Activated naive CD4-positive, alpha-beta T cell treated with anti-CD3 and anti-CD28 coated beads, Interleukin-2, amount 10 ng/mL, durations not matched to agents 7 days and 5 days (primary cell): ENCODE measurements around the gene PRKACG.
"Not testable (repeated sequence)": the region's sequence is repeated elsewhere in the genome, so short reads cannot be mapped to it uniquely, and the experiment has no call there.

Source experiments
- CTCF ChIA-PET: fragments of 350-600 bp; sonication (Branson Sonifier 250); formaldehyde crosslinking; loops from one replicate; lab custom pipeline; 2021; ENCODE audit warnings: antibody characterized with exemption; lab: Charles Lee
- DNase-seq: peaks from one replicate; pipeline ENCODE4 v3.0.0-alpha.2; 2020
- H3K27ac Mint-ChIP-seq: one replicate; pipeline ENCODE4 v1.8.0; 2021; ENCODE audit warnings: mild to moderate bottlenecking, moderate library complexity, mixed read lengths
- H3K27me3 Mint-ChIP-seq: one replicate; pipeline ENCODE4 v1.8.0; 2021; ENCODE audit warnings: mild to moderate bottlenecking, mixed read lengths
- H3K36me3 Mint-ChIP-seq: one replicate; pipeline ENCODE4 v1.8.0; 2021; ENCODE audit warnings: mixed read lengths
- H3K4me1 Mint-ChIP-seq: one replicate; pipeline ENCODE4 v1.8.0; 2021; ENCODE audit warnings: mixed read lengths
- H3K4me3 Mint-ChIP-seq: one replicate; pipeline ENCODE4 v1.8.0; 2021; ENCODE audit warnings: mild to moderate bottlenecking, moderate library complexity, mixed read lengths
- H3K9me3 Mint-ChIP-seq: one replicate; pipeline ENCODE4 v1.8.0; 2021; ENCODE audit warnings: mixed read lengths

Gene PRKACG

DNA sequence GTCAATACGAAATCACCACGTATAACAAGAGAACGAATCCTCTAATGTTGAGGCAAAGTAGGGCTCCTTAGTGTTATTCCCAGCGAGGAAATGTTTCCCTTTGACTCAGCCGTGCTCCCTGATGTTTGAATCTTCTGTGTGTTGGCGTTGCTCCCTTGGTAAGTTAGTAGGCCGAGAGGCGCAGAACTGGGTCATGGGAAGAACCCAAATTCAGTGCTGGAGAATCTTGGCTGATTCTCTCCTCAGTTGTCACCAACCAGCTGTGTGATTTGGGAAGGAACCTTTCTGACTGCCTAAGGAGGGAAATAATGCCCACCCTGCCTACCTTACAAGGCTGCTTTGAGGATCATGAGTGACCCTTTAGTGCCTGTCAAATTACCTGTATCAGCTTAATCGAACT, 22.5 kb downstream of the PRKACG start:
- CTCF ChIA-PET: no interaction called here

DNA sequence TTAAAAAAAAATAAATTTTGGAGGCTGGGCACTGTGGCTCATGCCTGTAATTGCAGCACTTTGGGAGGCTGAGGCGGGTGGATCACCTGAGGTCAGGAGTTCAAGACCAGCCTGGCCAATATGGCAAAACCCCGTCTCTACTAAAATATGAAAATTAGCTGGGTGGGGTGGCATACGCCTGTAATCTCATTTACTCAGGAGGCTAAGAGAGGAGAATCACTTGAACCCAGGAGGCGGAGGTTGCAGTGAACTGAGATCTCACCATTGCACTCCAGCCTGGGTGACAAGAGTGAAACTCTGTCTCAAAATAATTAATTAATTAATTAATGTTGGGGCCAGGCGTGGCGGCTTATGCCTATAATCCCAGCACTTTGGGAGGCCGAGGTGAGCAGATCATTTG, 27.0 kb downstream of the PRKACG start:
- H3K4me3 Mint-ChIP-seq, H3K4me1 Mint-ChIP-seq, H3K9me3 Mint-ChIP-seq, H3K27ac Mint-ChIP-seq, H3K27me3 Mint-ChIP-seq, DNase-seq, H3K36me3 Mint-ChIP-seq: not testable (repeated sequence)
- CTCF ChIA-PET: interaction anchor here (1.5 kb wide), 1 partner anchor 13 kb away, joined by 3 read pairs; no protein-coding TSS in a partner anchor

More for the DNA sequence above, 22.5 kb downstream of the PRKACG start:
- Mint-ChIP-seq H3K27me3 (peaks cover 8% of the 10 kb centered on the region), H3K9me3 (no peaks in the 10 kb centered on the region), H3K36me3 (no peaks in the 10 kb centered on the region), H3K4me3 (no peak overlapping the region), H3K4me1 (peaks cover 8% of the 10 kb centered on the region), H3K27ac (no peak overlapping the region)
- no peak for DNase-seq

DNA sequence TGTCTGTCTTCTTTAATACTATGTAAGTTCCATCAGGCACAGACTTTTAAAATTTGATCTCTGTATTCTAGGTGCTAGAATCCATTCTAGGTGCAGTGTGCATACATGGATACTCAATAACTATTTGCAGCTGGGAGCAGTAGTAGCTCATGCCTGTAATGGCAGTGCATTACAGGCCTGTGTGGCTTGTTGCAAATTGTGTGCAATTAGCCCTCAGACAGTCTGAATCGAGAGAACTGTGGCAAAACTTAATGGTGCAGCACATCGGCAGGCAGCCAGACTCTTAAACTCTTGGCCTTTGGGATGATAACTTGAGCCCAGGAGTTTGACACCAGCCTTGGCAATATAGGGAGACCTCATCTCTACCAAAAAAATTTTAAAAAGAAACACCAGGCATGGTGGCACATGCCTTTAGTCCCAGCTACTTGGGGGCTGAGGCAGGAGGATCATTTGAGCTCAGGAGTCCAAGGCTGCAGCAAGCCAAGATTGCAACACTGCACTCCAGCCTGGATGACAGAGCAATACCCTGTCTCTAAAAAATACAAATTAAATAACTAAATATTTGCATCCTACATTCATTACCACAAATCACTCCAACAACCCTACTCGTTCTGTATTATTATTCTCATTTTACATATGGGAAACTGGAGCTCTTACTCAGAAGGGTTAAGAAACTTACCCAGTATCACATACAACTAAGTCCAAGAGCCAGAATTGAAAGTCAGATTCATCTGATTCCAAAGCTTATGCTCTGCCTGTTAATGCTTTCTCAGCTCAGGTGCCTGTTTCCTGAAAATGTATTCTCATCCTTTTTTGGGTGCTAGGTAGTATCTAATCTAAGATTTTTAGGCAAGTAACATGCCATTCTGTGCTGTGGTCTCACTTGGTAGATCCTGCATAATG, 30.1 kb downstream of the PRKACG start:
- H3K27ac Mint-ChIP-seq: no peak overlapping the region
- no peak overlapping the region for H3K4me3 Mint-ChIP-seq
- H3K36me3 Mint-ChIP-seq: no peaks in the 10 kb centered on the region
- peaks cover 3% of the 10 kb centered on the region for H3K27me3 Mint-ChIP-seq
- CTCF ChIA-PET: interaction anchor here (0.7 to 1.7 kb wide), 5 partner anchors 9 to 45 kb away, joined by 3 to 5 read pairs (median 3); no protein-coding TSS in a partner anchor
- DNase-seq: no peak
- H3K9me3 Mint-ChIP-seq: no peaks in the 10 kb centered on the region
- H3K4me1 Mint-ChIP-seq: peaks cover 30% of the 10 kb centered on the region

DNA sequence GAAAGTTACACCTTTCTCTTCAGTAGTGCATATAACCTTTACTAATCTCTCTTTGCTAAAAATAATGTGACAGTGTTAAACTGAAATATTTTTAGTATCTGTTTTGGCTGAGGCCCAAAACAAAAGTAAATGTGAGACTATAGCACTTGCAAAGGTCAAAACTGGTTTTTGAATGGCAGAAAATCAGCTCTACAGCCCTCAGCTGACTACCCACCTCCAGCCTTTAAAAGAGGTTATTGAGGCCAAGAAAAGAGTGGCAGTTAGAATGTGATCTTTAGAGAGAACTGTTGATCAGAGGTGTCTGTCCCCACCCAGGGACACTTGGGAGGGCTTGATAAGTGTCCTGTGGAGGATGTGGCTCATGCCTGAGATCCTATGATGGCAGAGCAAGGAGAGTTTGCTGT, 30.9 kb downstream of the PRKACG start:
- no peak for DNase-seq
- Mint-ChIP-seq H3K27ac (no peak overlapping the region), H3K36me3 (no peaks in the 10 kb centered on the region), H3K9me3 (no peaks in the 10 kb centered on the region), H3K27me3 (peaks cover 3% of the 10 kb centered on the region), H3K4me3 (no peak overlapping the region), H3K4me1 (peaks cover 31% of the 10 kb centered on the region)
- CTCF ChIA-PET: no interaction called here

DNA sequence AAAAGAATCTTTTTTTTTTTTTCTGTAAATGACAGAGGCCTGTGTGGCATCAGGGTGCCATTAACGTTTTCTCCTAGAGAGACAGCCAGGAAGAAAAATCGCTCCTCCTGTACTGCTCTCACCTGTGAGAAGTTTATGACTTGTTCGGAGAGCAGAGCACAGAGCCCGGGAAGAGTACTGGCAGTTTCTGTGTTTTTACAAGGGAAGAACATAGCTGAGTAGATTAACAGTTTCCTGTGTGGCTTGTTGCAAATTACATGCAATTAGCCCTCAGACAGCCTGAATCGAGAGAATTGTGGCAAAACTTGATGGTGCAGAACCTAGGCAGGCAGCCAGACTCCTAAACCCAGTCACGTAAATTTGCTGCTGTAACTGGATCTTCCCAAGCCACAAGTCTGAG, 32.1 kb downstream of the PRKACG start:
- no peak overlapping the region for H3K27ac Mint-ChIP-seq
- no peaks in the 10 kb centered on the region for H3K36me3 Mint-ChIP-seq
- DNase-seq: no peak
- peaks cover 3% of the 10 kb centered on the region for H3K27me3 Mint-ChIP-seq
- H3K9me3 Mint-ChIP-seq: no peaks in the 10 kb centered on the region
- H3K4me1 Mint-ChIP-seq: peaks cover 31% of the 10 kb centered on the region
- CTCF ChIA-PET: interaction anchor here (2.2 kb wide), 1 partner anchor 32 kb away, joined by 5 read pairs; no protein-coding TSS in a partner anchor
- no peak overlapping the region for H3K4me3 Mint-ChIP-seq

DNA sequence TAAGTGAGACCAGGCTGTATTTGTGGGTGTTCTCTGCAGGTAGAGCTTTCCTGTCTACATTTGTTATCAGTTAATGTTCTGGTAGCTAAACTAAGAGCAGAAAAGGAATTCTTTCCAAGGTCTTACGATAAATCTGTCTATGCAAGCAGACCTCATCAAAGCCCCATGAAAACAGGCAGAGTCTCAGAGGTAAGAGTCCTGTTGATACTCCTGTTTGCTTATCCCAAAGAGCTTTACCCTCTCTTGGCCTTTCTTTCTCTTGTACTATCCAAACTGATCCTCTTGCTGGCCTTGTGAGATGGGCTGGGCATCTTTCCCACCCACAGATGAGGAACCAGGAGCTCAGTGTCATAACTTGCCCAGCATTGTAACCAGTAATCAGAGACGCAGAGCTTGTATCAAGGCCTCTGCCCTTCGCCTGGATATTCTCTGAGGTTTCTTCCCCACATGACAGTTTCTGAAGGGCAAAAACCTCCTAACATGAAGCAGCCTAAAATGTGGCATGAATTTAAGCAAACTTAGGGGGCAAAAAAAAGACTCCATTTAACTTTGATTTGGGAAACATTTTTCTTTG, 33.5 kb downstream of the PRKACG start:
- Mint-ChIP-seq H3K27me3 (peaks cover 3% of the 10 kb centered on the region), H3K27ac (no peak overlapping the region), H3K4me1 (peaks cover 36% of the 10 kb centered on the region), H3K36me3 (no peaks in the 10 kb centered on the region), H3K4me3 (no peak overlapping the region), H3K9me3 (no peaks in the 10 kb centered on the region)
- DNase-seq: no peak
- CTCF ChIA-PET: interaction anchor here (0.8 to 3.3 kb wide), 4 partner anchors 16 to 31 kb away, joined by 3 to 9 read pairs (median 6); no protein-coding TSS in a partner anchor

DNA sequence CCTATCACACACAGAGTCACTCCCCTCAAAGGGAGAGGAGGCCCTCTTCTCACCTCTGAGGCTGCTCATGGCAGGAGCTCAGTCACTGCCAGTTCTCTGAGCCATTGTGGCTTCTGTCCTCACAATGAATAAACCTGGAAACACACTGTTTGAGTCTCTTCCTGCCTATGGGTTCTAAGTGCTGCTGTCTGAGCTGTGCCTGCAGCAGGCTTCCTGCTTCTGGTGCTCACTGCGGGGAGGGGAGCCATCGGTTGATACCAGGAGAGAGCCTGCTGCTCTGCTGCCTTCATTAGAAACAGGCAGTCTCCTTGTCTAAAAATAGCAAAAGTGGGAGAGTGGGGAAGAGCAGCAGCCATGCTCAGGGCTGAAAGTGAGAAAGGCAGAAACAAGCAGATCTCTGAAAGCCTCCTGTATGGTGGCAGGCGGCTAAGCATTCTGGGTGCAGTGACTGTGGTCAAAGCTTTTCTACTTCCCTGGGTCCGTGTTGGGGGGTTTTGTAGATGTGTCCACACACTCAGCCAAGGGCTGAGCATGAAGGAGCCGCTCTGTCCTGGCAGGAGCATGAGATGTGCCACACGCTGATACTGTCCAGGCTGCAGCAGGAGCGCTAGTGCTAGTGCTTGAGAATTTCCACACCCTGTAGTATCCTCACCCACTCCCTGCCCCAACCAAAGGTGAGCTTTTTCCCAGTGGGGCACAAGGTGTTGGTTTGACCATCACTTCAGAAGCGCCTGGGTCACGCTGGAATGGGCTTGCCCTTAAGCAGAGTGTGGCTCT, 34.2 kb downstream of the PRKACG start:
- peak; percentile 46 for DNase-seq
- no peaks in the 10 kb centered on the region for H3K9me3 Mint-ChIP-seq
- H3K27ac Mint-ChIP-seq: no peak overlapping the region
- CTCF ChIA-PET: interaction anchor here (0.8 to 3.3 kb wide), 5 partner anchors 17 to 30 kb away, joined by 3 to 9 read pairs (median 5); no protein-coding TSS in a partner anchor
- H3K4me1 Mint-ChIP-seq: peaks cover 39% of the 10 kb centered on the region
- no peak overlapping the region for H3K4me3 Mint-ChIP-seq
- H3K36me3 Mint-ChIP-seq: no peaks in the 10 kb centered on the region
- peaks cover under 1% of the 10 kb centered on the region for H3K27me3 Mint-ChIP-seq

DNA sequence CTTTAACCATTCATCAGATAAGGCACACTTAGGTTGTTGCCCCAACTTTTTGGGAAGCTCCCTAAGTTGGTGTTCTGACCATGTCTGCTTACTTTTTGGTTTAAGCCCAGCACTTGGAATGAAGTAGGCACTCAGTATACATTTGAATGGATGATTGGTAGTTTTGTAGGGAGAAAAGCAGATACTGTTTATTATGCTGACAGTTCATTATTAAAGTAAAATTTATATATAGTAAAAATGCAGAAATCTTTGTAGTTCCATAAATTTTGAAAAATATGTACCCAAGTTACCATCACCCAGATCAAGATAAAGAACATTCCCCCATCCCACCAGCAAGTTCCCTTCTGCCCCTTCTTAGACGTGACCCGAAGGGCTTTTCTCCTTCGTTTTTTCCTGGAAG, 35.4 kb downstream of the PRKACG start:
- H3K27ac Mint-ChIP-seq: no peak overlapping the region
- no peaks in the 10 kb centered on the region for H3K27me3 Mint-ChIP-seq
- H3K9me3 Mint-ChIP-seq: no peaks in the 10 kb centered on the region
- H3K4me3 Mint-ChIP-seq: no peak overlapping the region
- H3K4me1 Mint-ChIP-seq: peaks cover 50% of the 10 kb centered on the region
- CTCF ChIA-PET: interaction anchor here (1.2 to 3.3 kb wide), 2 partner anchors 18 to 21 kb away, joined by 5 to 9 read pairs; no protein-coding TSS in a partner anchor
- no peaks in the 10 kb centered on the region for H3K36me3 Mint-ChIP-seq
- DNase-seq: no peak

DNA sequence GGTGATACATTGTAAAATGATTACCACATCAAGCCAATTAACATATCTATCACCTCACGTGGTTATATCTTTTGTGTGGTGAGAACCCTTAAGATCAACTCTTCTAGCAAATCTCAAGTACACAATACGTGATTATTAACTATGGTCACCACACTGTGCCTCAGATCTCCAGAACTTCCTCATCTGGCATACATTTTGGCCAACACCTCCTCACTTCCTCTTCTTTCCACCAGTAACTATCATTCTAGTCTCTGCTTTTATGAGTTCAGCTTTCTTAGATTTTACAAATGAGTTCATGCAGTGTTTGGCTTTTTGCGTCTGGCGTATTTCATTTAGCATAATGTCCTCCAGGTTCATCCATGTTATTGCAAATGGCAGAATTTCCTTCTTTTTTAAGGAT, 35.8 kb downstream of the PRKACG start:
- Mint-ChIP-seq H3K27ac (no peak overlapping the region), H3K4me3 (no peak overlapping the region), H3K36me3 (no peaks in the 10 kb centered on the region), H3K4me1 (peaks cover 51% of the 10 kb centered on the region), H3K9me3 (no peaks in the 10 kb centered on the region), H3K27me3 (no peaks in the 10 kb centered on the region)
- no peak for DNase-seq
- CTCF ChIA-PET: no interaction called here

DNA sequence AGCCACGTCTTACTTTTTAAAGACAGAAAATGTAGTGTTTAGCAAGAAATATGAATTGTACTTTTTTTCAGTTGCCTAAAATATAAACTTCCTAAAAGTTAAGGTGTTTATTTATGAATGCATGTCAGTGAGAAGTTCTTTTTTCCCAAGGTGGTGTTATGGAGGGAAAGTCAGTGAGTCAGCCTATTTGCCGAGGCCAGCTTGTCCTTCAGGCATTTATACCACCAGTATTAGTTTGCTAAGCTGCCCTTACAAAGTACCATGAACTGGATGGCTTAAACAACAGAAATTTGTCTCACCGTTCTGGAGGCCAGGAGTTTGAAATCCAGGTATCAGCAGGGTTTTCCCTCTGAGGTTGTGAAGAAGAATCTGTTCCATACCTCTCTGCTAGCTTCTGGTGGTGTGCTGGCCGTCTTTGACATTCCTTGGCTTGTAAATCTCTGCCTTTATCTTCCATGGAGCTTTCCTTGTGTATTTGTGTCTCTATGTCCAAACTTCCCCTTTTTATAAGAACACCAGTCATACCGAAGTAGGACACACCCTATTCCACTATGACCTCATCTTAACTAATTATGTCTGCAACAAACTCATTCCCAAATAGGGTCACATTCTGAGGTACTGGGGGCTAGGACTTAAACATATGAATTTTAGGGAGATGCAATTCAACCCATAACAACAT, 38.4 kb downstream of the PRKACG start:
- Mint-ChIP-seq H3K4me1 (peaks cover 47% of the 10 kb centered on the region), H3K27me3 (no peaks in the 10 kb centered on the region), H3K4me3 (no peak overlapping the region), H3K27ac (no peak overlapping the region), H3K9me3 (peaks cover 2% of the 10 kb centered on the region), H3K36me3 (peaks cover 5% of the 10 kb centered on the region)
- CTCF ChIA-PET: interaction anchor here (1.1 to 4.1 kb wide), 2 partner anchors 23 to 25 kb away, joined by 3 to 27 read pairs; no protein-coding TSS in a partner anchor
- DNase-seq: no peak

DNA sequence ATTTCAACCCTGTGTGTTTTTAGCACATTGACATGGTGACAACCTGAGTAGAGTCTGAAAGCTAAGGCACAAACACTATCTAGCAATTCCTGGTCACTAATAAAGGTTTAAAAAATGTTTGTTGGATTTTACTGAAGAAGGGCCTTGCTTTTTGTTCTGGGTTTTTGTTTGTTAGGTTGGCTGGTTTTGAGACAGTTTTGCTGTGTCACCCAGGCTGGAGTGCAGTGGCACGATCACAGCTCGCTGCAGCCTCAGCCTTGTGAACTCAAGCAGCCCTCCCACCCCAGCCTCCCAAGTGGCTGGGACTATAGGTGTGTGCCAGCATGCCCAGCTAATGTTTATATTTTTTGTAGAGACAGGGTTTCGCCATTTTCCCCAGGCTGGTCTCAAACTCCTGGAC, 39.0 kb downstream of the PRKACG start:
- no peak for DNase-seq
- H3K4me3 Mint-ChIP-seq: no peak overlapping the region
- H3K27me3 Mint-ChIP-seq: no peaks in the 10 kb centered on the region
- no peak overlapping the region for H3K27ac Mint-ChIP-seq
- H3K36me3 Mint-ChIP-seq: peaks cover 5% of the 10 kb centered on the region
- H3K4me1 Mint-ChIP-seq: peaks cover 41% of the 10 kb centered on the region
- H3K9me3 Mint-ChIP-seq: peaks cover 2% of the 10 kb centered on the region
- CTCF ChIA-PET: interaction anchor here (0.9 to 4.1 kb wide), 4 partner anchors 9 to 407 kb away, joined by 3 to 27 read pairs (median 4); no protein-coding TSS in a partner anchor

DNA sequence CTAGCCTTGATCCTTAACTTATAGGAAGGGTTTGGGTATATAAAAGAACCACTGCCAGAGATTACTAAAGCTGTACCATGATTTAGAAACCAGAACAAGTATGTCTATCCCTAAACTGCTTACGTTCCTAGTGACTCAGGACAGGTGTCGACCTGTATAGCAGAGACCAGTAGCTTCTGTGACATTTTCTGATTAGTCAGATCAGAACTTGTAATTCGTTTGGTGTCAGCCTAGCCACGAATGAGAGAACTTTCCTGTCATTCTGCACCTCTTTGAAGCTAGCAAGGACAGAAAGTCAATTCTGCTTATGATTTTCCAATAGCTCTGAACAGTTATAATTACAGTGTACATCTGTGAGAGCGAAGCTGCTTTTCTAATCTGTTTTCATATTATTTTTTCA, 39.5 kb downstream of the PRKACG start:
- DNase-seq: no peak
- Mint-ChIP-seq H3K27ac (peak overlapping the region; percentile 72), H3K4me1 (peaks cover 36% of the 10 kb centered on the region)

DNA sequence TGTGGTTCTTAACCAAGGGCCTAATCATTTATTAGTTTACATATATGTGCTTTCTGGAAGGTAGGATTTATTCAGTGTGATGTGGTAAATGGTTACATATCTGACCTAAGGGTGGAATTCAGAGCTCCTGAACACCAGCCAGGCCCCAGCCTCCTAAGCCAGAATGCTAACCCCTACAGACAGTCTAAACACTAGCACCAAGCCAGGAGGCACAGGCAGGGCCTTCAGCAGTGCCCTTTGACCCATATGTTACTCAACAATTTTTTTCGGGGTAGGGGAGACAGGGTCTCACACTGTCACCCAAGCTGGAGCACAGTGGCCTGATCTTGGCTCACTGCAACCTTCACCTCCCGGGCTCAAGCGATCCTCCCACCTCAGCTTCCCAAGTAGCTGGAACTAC, 40.3 kb downstream of the PRKACG start:
- Mint-ChIP-seq H3K4me3 (no peak overlapping the region), H3K9me3 (peaks cover 2% of the 10 kb centered on the region), H3K36me3 (peaks cover 5% of the 10 kb centered on the region), H3K4me1 (peaks cover 28% of the 10 kb centered on the region), H3K27ac (no peak overlapping the region), H3K27me3 (no peaks in the 10 kb centered on the region)
- CTCF ChIA-PET: interaction anchor here (1.2 to 4.1 kb wide), 5 partner anchors 9 to 406 kb away, joined by 3 to 27 read pairs (median 3); partner anchors contain the start of gene FXN
- DNase-seq: no peak

More for the DNA sequence above, 39.5 kb downstream of the PRKACG start:
- peaks cover 2% of the 10 kb centered on the region for H3K9me3 Mint-ChIP-seq
- CTCF ChIA-PET: interaction anchor here (0.9 to 4.1 kb wide), 5 partner anchors 10 to 406 kb away, joined by 3 to 27 read pairs (median 3); partner anchors contain the start of gene FXN
- no peaks in the 10 kb centered on the region for H3K27me3 Mint-ChIP-seq
- peaks cover 5% of the 10 kb centered on the region for H3K36me3 Mint-ChIP-seq
- no peak overlapping the region for H3K4me3 Mint-ChIP-seq
